Spleen (tissue), 11 donors: Measurements from ENCODE around the gene LRRK1. TPM values are rescaled to one million over a fixed set of nuclear protein-coding genes. Genes with fewer than 3 reads are reported as not detected.

Experiments
- DNase-seq: peaks from one replicate; pipeline ENCODE4 v3.0.0-alpha.2; 2020
- H3K27ac ChIP-seq, 8 donors: fragments of 200-600 bp; sonication (generic) in 7 of 8; 1 replicate in 4 of 8; 2 replicates in 4 of 8; pipeline versions ENCODE4 v1.5.0 to v1.8.0; 2016 to 2021; ENCODE audit warnings: inconsistent platforms in 4 of 8, mild to moderate bottlenecking in 4 of 8, moderate library complexity in 1 of 8
- H3K27me3 ChIP-seq, 7 donors: fragments of 200-600 bp; sonication (generic) in 6 of 7; replicated peaks in 1 of 7; 1 replicate in 4 of 7; 2 replicates in 3 of 7; pipeline versions ENCODE4 v1.5.0 to v1.8.0; 2016 to 2021; ENCODE audit warnings: inconsistent platforms in 3 of 7, mild to moderate bottlenecking in 1 of 7
- H3K36me3 ChIP-seq, 6 donors: fragments of 200-600 bp; sonication (generic) in 5 of 6; 1 replicate in 4 of 6; 2 replicates in 2 of 6; pipeline versions ENCODE4 v1.5.0 to v1.8.0; 2016 to 2021; ENCODE audit warnings: inconsistent platforms in 2 of 6
- H3K4me1 ChIP-seq, 6 donors: fragments of 200-600 bp; sonication (generic) in 5 of 6; 1 replicate in 3 of 6; 2 replicates in 3 of 6; pipeline versions ENCODE4 v1.5.0 to v1.8.0; 2016 to 2021; ENCODE audit warnings: inconsistent platforms in 3 of 6
- H3K4me3 ChIP-seq, 8 donors: fragments of 200-600 bp; sonication (generic) in 7 of 8; 1 replicate in 4 of 8; 2 replicates in 4 of 8; pipeline versions ENCODE4 v1.5.0 to v1.8.0; 2016 to 2021; ENCODE audit warnings: inconsistent platforms in 4 of 8, mild to moderate bottlenecking in 4 of 8, moderate library complexity in 2 of 8
- H3K9me3 ChIP-seq, 8 donors: fragments of 200-600 bp; sonication (generic) in 7 of 8; 1 replicate in 4 of 8; 2 replicates in 4 of 8; pipeline versions ENCODE4 v1.5.0 to v1.8.0; 2016 to 2021; ENCODE audit warnings: inconsistent platforms in 4 of 8
- CTCF ChIP-seq, 11 experiments: fragments of 200-600 bp in 7 of 11; fragments of 450-650 bp in 4 of 11; sonication (generic) in 4 of 11; IDR thresholded peaks in 8 of 11; conservative IDR thresholded peaks in 3 of 11; 1 replicate in 7 of 11; 2 replicates in 4 of 11; pipeline versions ENCODE4 v1.4.0 to v1.8.0; 2016 to 2021; ENCODE audit warnings: antibody characterized with exemption in 11 of 11, inconsistent platforms in 4 of 11, mild to moderate bottlenecking in 1 of 11
- POLR2A ChIP-seq, 3 donors: fragments of 450-650 bp; IDR thresholded peaks; one replicate each; pipeline ENCODE4 v1.5.1; 2017; ENCODE audit warnings: antibody characterized with exemption in 3 of 3, mild to moderate bottlenecking in 1 of 3
- POLR2AphosphoS5 ChIP-seq, 3 donors: sonication (generic); formaldehyde crosslinking; IDR thresholded peaks; one replicate each; pipeline ENCODE4 v1.5.1; 2017; ENCODE audit warnings: antibody characterized with exemption in 3 of 3
- WGBS, 5 donors: extraction: QIAGEN DNeasy Blood & Tissue Kit in 3 of 5; methylation state at CpG; one replicate each; pipeline versions ENCODE4 v1.1.5 to v1.1.7; 2013 to 2018; 5-methylcytosine and 5-hydroxymethylcytosine counted together
- intact Hi-C: fragments of 100-400 bp; cut with DNase I; formaldehyde crosslinking; loops from one replicate; pipeline ENCODE4 v1.15.0; 2023; ENCODE audit warnings: low total_unique reads
- polyA plus RNA-seq, 3 donors: library from polyadenylated mRNA; stranded (reverse); fragments of 200-250 nt; gene quantifications; one replicate each; pipeline ENCODE4 v1.2.1, GENCODE V29; 2013
- total RNA-seq, 7 donors: library from RNA; depleted of rRNA in 3 of 7; stranded (reverse); fragments of >200 nt in 3 of 7; fragmentation: NEBNext Ultra II Directional in 4 of 7; extraction: Animal tissue kit (Norgen Biotek cat#: 25700) in 4 of 7; gene quantifications; one replicate each; pipeline versions ENCODE4 v1.1.0 to v1.2.1, GENCODE V29; 2016 to 2021
- donor health status: healthy with polysubstance abuse.
- donor health status: DM: no; HTN: no; CAD: no; lungs with moderate emphysema.
- donor health status: DM: no; HTN: no; CAD: no.
- donor health status: Bipolar disorder and iron deficiency.
- donor health status: healthy.
- donor health status: DM: no; HTN: no; CAD: no.
- donor health status: DM: yes; HTN: yes; CAD: no.

Gene LRRK1
- total and polyA plus RNA-seq, 10 donors = 12.0 to 60.2 (median 48.8) TPM

- no peak for TF ChIP-seq CTCF (IDR thresholded peaks at IDR 0.05 in 8 of 11, conservative IDR thresholded peaks at IDR 0.05 in 3 of 11)
- TF ChIP-seq POLR2A (IDR thresholded peaks at IDR 0.05) = no peak
- no peak for TF ChIP-seq POLR2AphosphoS5 (IDR thresholded peaks at IDR 0.05)
- no peak overlapping the region for H3K27ac ChIP-seq
- 85 to 92% (median 90%) methylated on average over 23 to 26 of the region's 26 CpGs for WGBS, 5 donors
- intact Hi-C loops = no loop called here
- H3K27me3 ChIP-seq = no peaks in the 10 kb centered on the region
- H3K4me3 ChIP-seq = no peak overlapping the region
- H3K4me1 ChIP-seq = peaks cover 0 to 57% (median 23%) of the 10 kb centered on the region in 6 donors
- DNase-seq = peak; percentile 62
- no peaks in the 10 kb centered on the region for H3K9me3 ChIP-seq
- peaks cover 0 to 97% (median 46%) of the 10 kb centered on the region in 6 donors for H3K36me3 ChIP-seq
Observed at GRCh38 chr15:101066501-101067408, 147.6 kb downstream of the LRRK1 start.

- peak; percentile 70 for DNase-seq
- intact Hi-C loops = no loop called here
- TF ChIP-seq POLR2A (IDR thresholded peaks at IDR 0.05) (no peak), POLR2AphosphoS5 (IDR thresholded peaks at IDR 0.05) (peak in 2 of 3 donors; percentile 1 to 42)
- peaks cover 0 to 97% (median 36%) of the 10 kb centered on the region in 6 donors for H3K36me3 ChIP-seq
- no peaks in the 10 kb centered on the region for H3K9me3 ChIP-seq
- peaks cover 0 to 53% (median 23%) of the 10 kb centered on the region in 6 donors for H3K4me1 ChIP-seq
- H3K27ac ChIP-seq = peak overlapping the region in 4 of 8 donors; percentile 8 to 77 (median 68)
- H3K27me3 ChIP-seq = no peaks in the 10 kb centered on the region
- H3K4me3 ChIP-seq = no peak overlapping the region
- WGBS, 5 donors = 66 to 83% (median 80%) methylated on average over 14 of the region's 14 CpGs
Observed at GRCh38 chr15:101067660-101068522, 148.7 kb downstream of the LRRK1 start.

GRCh38 chr15:101068523-101068960 is 149.4 kb downstream of the LRRK1 start:
- H3K4me3 ChIP-seq = no peak overlapping the region
- no peaks in the 10 kb centered on the region for H3K27me3 ChIP-seq
- peaks cover 0 to 92% (median 33%) of the 10 kb centered on the region in 6 donors for H3K36me3 ChIP-seq
- DNase-seq = peak; percentile 69
- no peaks in the 10 kb centered on the region for H3K9me3 ChIP-seq
- WGBS, 5 donors = 74 to 94% (median 90%) methylated on average over 9 to 11 of the region's 11 CpGs
- H3K4me1 ChIP-seq = peaks cover 0 to 51% (median 23%) of the 10 kb centered on the region in 6 donors
- TF ChIP-seq CTCF (IDR thresholded peaks at IDR 0.05 in 8 of 11, conservative IDR thresholded peaks at IDR 0.05 in 3 of 11) (no peak), POLR2AphosphoS5 (IDR thresholded peaks at IDR 0.05) (no peak), POLR2A (IDR thresholded peaks at IDR 0.05) (no peak)
- H3K27ac ChIP-seq = peak overlapping the region in 5 of 8 donors; percentile 63 to 77 (median 72)
- intact Hi-C loops = no loop called here

DNA sequence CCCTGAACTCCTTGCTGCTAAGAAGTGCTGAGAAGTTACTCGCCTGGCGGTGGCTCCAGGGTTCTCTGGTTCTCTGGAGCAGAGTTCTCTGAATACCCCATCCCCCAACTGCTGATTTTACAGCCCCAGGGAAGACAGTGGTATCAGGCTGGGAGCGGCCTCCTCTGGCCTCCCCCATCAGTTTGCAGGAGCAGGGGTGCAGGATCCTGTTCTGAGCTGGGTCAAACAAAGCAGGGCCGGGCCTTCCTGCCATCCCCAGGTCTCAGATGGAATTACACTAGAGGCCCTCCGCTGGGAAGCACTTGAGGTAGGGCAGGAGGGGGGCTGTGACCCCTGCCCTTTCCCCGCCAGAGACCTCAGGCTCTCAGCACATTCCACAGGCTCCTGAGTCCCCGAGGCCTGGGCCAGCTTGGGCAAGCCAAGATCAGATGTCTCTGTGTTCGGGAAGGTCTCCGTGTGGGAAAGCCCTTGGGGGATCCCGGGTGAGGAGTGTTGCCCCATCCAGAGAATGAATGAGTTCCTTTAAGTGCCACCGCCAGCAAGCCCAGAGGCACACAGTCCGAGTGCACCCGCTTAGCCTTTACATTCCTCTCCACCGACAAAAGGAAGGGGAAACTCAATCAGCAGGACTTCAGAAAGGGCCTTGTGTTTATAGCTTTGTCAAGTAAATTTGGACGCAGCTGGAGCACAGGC is 149.9 kb downstream of the LRRK1 start:
- DNase-seq = peak; percentile 51
- TF ChIP-seq POLR2A (IDR thresholded peaks at IDR 0.05) = no peak
- no peak for TF ChIP-seq CTCF (IDR thresholded peaks at IDR 0.05 in 8 of 11, conservative IDR thresholded peaks at IDR 0.05 in 3 of 11)
- no peak for TF ChIP-seq POLR2AphosphoS5 (IDR thresholded peaks at IDR 0.05)
- 78 to 89% (median 79%) methylated on average over 13 to 15 of the region's 15 CpGs for WGBS, 5 donors
- peak overlapping the region in 6 of 8 donors; percentile 3 to 77 (median 68) for H3K27ac ChIP-seq
- H3K9me3 ChIP-seq = no peaks in the 10 kb centered on the region
- peaks cover 0 to 87% (median 28%) of the 10 kb centered on the region in 6 donors for H3K36me3 ChIP-seq
- intact Hi-C loops = no loop called here
- peaks cover 0 to 48% (median 23%) of the 10 kb centered on the region in 6 donors for H3K4me1 ChIP-seq
- no peak overlapping the region for H3K4me3 ChIP-seq
- H3K27me3 ChIP-seq = no peaks in the 10 kb centered on the region
